GM12878 (cell line): ENCODE data around the gene GPR4. TPM values are rescaled to one million over a fixed set of nuclear protein-coding genes. Genes with fewer than 3 reads are reported as not detected.

Source experiments
- ATAC-seq: fragments of 200-7000 bp; cut with Tn5 transposase; 3 replicates; pipeline ENCODE4 v1.9.1; 2020; ENCODE audit warnings: mild to moderate bottlenecking, moderate library complexity
- BruUV-seq: library from RNA; stranded (reverse); fragments of 400-500 nt; replicated peaks from 2 replicates; lab custom pipeline; 2021; lab: Mats Ljungman, UMichigan
- CTCF ChIA-PET: fragments of 300-600 bp; sonication (Branson Sonifier 250); formaldehyde crosslinking; extraction: SDS; loops from one replicate; lab custom pipeline; 2021; ENCODE audit warnings: inconsistent platforms; lab: Yijun Ruan, JAX
- POLR2A ChIA-PET: fragments of 350-600 bp; formaldehyde crosslinking; extraction: SDS; loops from one replicate; lab custom pipeline; 2021; ENCODE audit warnings: inconsistent platforms; lab: Charles Lee
- RAD21 ChIA-PET: fragments of 300-600 bp; sonication (Branson Sonifier 250); formaldehyde crosslinking; loops from one replicate; lab custom pipeline; 2023; ENCODE audit warnings: antibody characterized with exemption; ENCODE audit not compliant: unreplicated experiment; lab: Charles Lee
- SMC1A ChIA-PET: fragments of 300-600 bp; sonication (Branson Sonifier 250); formaldehyde crosslinking; loops from one replicate; lab custom pipeline; 2023; ENCODE audit not compliant: unreplicated experiment, uncharacterized antibody; lab: Charles Lee
- DNase-seq: peaks from one replicate; pipeline ENCODE4 v3.0.0-alpha.2; 2011; ENCODE audit warnings: low read depth, low spot score
- FAIRE-seq: peaks from 3 replicates; lab custom pipeline; 2011; peaks lifted over from hg19 to GRCh38; lab: Jason Lieb, UNC
- H2AFZ ChIP-seq: 2 replicates; pipeline ENCODE4 v1.6.0; 2011; ENCODE audit warnings: low read depth, low read length, control low read depth; ENCODE audit not compliant: control insufficient read depth
- H3K27ac ChIP-seq: 2 replicates; pipeline ENCODE4 v1.5.1; 2011; ENCODE audit warnings: control low read depth; ENCODE audit not compliant: control insufficient read depth, insufficient read depth
- H3K27me3 ChIP-seq, 2 experiments: replicated peaks in 1 of 2; 2 replicates each; pipeline versions ENCODE4 v1.6.0 to v1.6.1; 2011; ENCODE audit warnings: low read length in 1 of 2; ENCODE audit not compliant: control insufficient read depth in 2 of 2, insufficient read depth in 2 of 2
- H3K36me3 ChIP-seq, 2 experiments: 2 replicates each; pipeline ENCODE4 v1.5.1; 2011; ENCODE audit warnings: low read length in 1 of 2; ENCODE audit not compliant: control insufficient read depth in 2 of 2, insufficient read depth in 2 of 2
- H3K4me1 ChIP-seq: 2 replicates; pipeline ENCODE4 v1.6.1; 2011; ENCODE audit warnings: mild to moderate bottlenecking, low read length, moderate library complexity, mixed read lengths; ENCODE audit not compliant: control insufficient read depth, insufficient read depth
- H3K4me2 ChIP-seq: 2 replicates; pipeline ENCODE4 v1.6.0; 2011; ENCODE audit warnings: control low read depth; ENCODE audit not compliant: control insufficient read depth, insufficient read depth
- H3K4me3 ChIP-seq: fragments of 200-600 bp; sonication (generic); 2 replicates; pipeline ENCODE4 v1.5.1; 2016
- H3K79me2 ChIP-seq: 2 replicates; pipeline ENCODE4 v1.6.0; 2011; ENCODE audit warnings: low read length; ENCODE audit not compliant: control insufficient read depth, insufficient read depth
- H3K9ac ChIP-seq: 2 replicates; pipeline ENCODE4 v1.8.0; 2011; ENCODE audit warnings: low read length, control low read depth, mixed read lengths; ENCODE audit not compliant: control insufficient read depth, insufficient read depth
- H3K9me3 ChIP-seq: replicated peaks from 3 replicates; pipeline ENCODE4 v1.5.1; 2011; ENCODE audit warnings: mild to moderate bottlenecking, low read length; ENCODE audit not compliant: control insufficient read depth, insufficient read depth
- H4K20me1 ChIP-seq: 2 replicates; pipeline ENCODE4 v1.6.0; 2011; ENCODE audit not compliant: control insufficient read depth, insufficient read depth
- HDAC2 ChIP-seq: fragments of 200-600 bp; sonication (generic); IDR thresholded peaks from 2 replicates; pipeline ENCODE4 v1.6.1; 2017
- JUND ChIP-seq: IDR thresholded peaks from 2 replicates; pipeline ENCODE4 v1.6.1; 2012; ENCODE audit warnings: low read depth, mild to moderate bottlenecking, low read length, improper control_type of control experiment, moderate library complexity
- KAT2A ChIP-seq: conservative IDR thresholded peaks from 2 replicates; pipeline ENCODE4 v1.6.1; 2011; ENCODE audit warnings: low read depth, low read length; ENCODE audit not compliant: control insufficient read depth
- NBN ChIP-seq: fragments of 450-650 bp; IDR thresholded peaks from 2 replicates; pipeline ENCODE4 v1.6.1; 2016
- RB1 ChIP-seq: fragments of 450-650 bp; formaldehyde crosslinking; IDR thresholded peaks from 2 replicates; pipeline ENCODE4 v1.6.1; 2017; ENCODE audit warnings: mild to moderate bottlenecking, borderline replicate concordance
- STAT1 ChIP-seq: fragments of 450-650 bp; conservative IDR thresholded peaks from 2 replicates; pipeline ENCODE4 v1.6.1; 2014; ENCODE audit warnings: antibody characterized with exemption, mild to moderate bottlenecking
- YY1 ChIP-seq: IDR thresholded peaks from 2 replicates; pipeline ENCODE4 v1.6.1; 2011; ENCODE audit warnings: low read depth, mild to moderate bottlenecking, low read length
- ZBED1 ChIP-seq: IDR thresholded peaks from 2 replicates; pipeline ENCODE4 v1.6.1; 2016; ENCODE audit warnings: borderline replicate concordance
- ZNF207 ChIP-seq: fragments of 450-650 bp; IDR thresholded peaks from 2 replicates; pipeline ENCODE4 v1.6.1; 2014; ENCODE audit warnings: antibody characterized with exemption, mild to moderate bottlenecking, borderline replicate concordance
- ZNF384 ChIP-seq: IDR thresholded peaks from 2 replicates; pipeline ENCODE4 v1.6.1; 2012; ENCODE audit warnings: low read depth, mild to moderate bottlenecking, low read length, improper control_type of control experiment, borderline replicate concordance
- WGBS: methylation state at CpG from one replicate; pipeline ENCODE4 v1.1.6; 2016; ENCODE audit warnings: low lambda C conversion rate; ENCODE audit not compliant: insufficient replicate concordance, insufficient coverage; ENCODE audit errors: missing lambda C conversion rate; 5-methylcytosine and 5-hydroxymethylcytosine counted together
- in situ Hi-C: fragments of 300-500 bp; cut with MboI; formaldehyde crosslinking; loops from 9 replicates; pipeline ENCODE4 v1.14.3; 2018; ENCODE audit warnings: mixed read lengths
- intact Hi-C: fragments of 100-400 bp; cut with micrococcal nuclease; formaldehyde crosslinking; loops from one replicate; pipeline ENCODE4 v1.14.2; 2022; ENCODE audit not compliant: unreplicated experiment
- polyA plus RNA-seq, 11 experiments: library from polyadenylated mRNA; depleted of rRNA in 4 of 11; unstranded in 6 of 11; stranded (reverse) in 5 of 11; fragments of >200 nt; fragmentation: Nextera tagmentation in 4 of 11; fragmentation: Illumina TruSeq in 1 of 11; extraction: Ambion mirVana in 4 of 11; extraction: Trizol in 1 of 11; gene quantifications; 1 replicate in 1 of 11; 2 replicates in 10 of 11; pipeline versions ENCODE4 v1.2.1 to v1.2.3, GENCODE V29; 2011 to 2016; ENCODE audit warnings: inconsistent platforms in 2 of 11, missing spikeins in 2 of 11, low read depth in 1 of 11
- total RNA-seq, 4 experiments: library from RNA; depleted of rRNA in 3 of 4; stranded (reverse); fragments of >200 nt in 3 of 4; fragmentation: Illumina TruSeq in 1 of 4; extraction: Trizol in 1 of 4; gene quantifications; 2 replicates each; pipeline versions ENCODE4 v1.2.1 to v1.2.3, GENCODE V29; 2013 to 2021

GPR4 gene
- total and polyA plus RNA-seq, 10 of the 15 experiments (the other 5 are each of a cell fraction or from before 2014, with no cell fraction given) = not detected

GRCh38 chr19:45569619-45570421 lies 32.2 kb downstream of the GPR4 start (continued):
- TF ChIP-seq YY1 = peak; percentile 83
- no peak for TF ChIP-seq JUND
- TF ChIP-seq ZNF207 = 0 out of 2 replicates have a peak, but pooled peaks have one; percentile 51
- TF ChIP-seq NBN = 0 out of 2 replicates have a peak, but pooled peaks have one; percentile 20
- TF ChIP-seq RB1 = peak; percentile 26; the same call in 1 of the 2 replicates

- H3K9ac ChIP-seq = no peak overlapping the region
- no peak for DNase-seq
- POLR2A ChIA-PET = no interaction called here
- SMC1A ChIA-PET = no interaction called here
- RAD21 ChIA-PET = no interaction called here
- intact Hi-C loops = no loop called here
- CTCF ChIA-PET = interaction anchor here (1.0 to 1.7 kb wide), 2 partner anchors 41 to 76 kb away, joined by 3 to 4 read pairs; no protein-coding TSS in a partner anchor
- H3K79me2 ChIP-seq = peaks cover 17% of the 10 kb centered on the region
- peaks cover 9% of the 10 kb centered on the region for H3K4me1 ChIP-seq
- BruUV-seq = no TSS peak
- H3K36me3 ChIP-seq = no peaks in the 10 kb centered on the region; a peak in 1 of 4 replicates
- H3K9me3 ChIP-seq = no peaks in the 10 kb centered on the region
- no peaks in the 10 kb centered on the region for H4K20me1 ChIP-seq
- no peak overlapping the region for H3K4me3 ChIP-seq
- TF ChIP-seq ZNF384 = no peak
- no peak for TF ChIP-seq HDAC2
- no peak for TF ChIP-seq KAT2A
- TF ChIP-seq STAT1 = no peak
- no peak for TF ChIP-seq ZBED1
- no peaks in the 10 kb centered on the region for H3K27me3 ChIP-seq
- in situ Hi-C loops = no loop called here
- no peak overlapping the region for H3K27ac ChIP-seq
- H3K4me2 ChIP-seq = no peak overlapping the region
- FAIRE-seq = no peak
- H2AFZ ChIP-seq = no peak overlapping the region
- ATAC-seq = no peak
- WGBS = 81% methylated on average over 3 of the region's 3 CpGs
These were observed 33.3 kb downstream of the GPR4 start for GRCh38 chr19:45568732-45569131.
